GM21576 (cell line): ENCODE data around the gene PCBP3.
"Not testable (repeated sequence)": the region's sequence is repeated elsewhere in the genome, so short reads cannot be mapped to it uniquely, and the experiment has no call there.

ENCODE experiments used
- ATAC-seq: cut with Tn5 transposase; IDR thresholded peaks from one replicate; pipeline ENCODE4 v1.9.1; 2021; ENCODE audit warnings: mild to moderate bottlenecking, moderate library complexity; ENCODE audit not compliant: unreplicated experiment

PCBP3 gene

DNA sequence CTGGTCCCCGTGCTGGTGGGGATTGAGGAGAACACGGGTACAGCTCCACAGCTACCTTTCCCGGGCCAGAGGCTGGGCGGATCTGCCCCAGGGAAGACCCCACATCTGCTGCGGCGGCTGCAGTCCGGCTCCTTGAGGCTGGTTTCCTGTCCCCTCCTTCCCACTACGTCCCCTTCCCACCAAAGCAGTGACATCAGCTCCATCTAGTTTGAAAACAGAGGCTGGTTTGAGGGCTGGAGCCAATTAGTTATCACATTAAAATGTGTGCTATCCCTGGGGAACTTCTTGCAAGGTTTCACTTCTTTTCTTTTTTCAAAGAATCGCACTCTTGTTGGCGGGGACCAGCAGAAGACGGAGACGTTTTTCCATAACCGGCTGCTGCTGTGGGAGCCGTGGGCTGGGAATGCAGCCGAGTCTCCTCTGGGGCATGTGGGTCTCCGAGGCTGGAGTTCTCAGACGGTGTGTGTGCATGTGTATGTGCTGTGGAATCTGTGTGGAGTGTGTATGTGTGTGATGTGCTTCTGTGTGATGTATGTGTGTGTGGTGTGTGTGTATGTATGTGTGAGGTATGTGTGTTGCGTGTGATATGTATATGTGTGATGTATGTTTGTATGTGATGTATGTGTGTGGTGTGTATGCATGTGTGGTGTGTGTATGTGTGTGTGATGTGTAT lies 8.9 kb upstream of the PCBP3 start:
- ATAC-seq: no peak

GRCh38 chr21:45635271-45636151 lies 8.0 kb upstream of the PCBP3 start:
- ATAC-seq: no peak

DNA sequence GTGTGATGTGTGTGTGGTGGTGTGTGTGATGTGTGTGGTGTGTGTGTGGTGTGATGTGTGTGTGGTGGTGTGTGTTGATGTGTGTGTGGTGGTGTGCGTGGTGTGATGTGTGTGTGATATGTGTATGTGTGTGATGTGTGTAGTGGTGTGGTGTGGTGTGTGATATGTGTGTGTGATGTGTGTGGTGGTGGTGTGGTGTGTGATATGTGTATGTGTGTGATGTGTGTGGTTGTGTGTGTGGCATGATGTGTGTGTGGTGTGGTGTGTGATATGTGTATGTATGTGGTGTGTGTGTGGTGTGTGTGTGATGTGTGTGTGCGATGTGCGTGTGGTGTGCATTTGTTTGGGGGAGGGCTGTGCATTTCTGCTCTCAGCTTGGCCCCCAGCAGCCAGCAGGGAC lies 7.1 kb upstream of the PCBP3 start:
- ATAC-seq: no peak

- ATAC-seq: no peak
Observed at GRCh38 chr21:45636951-45637646, 6.4 kb upstream of the PCBP3 start.

GRCh38 chr21:45637883-45638282 lies 5.6 kb upstream of the PCBP3 start:
- ATAC-seq: no peak

GRCh38 chr21:45638707-45639106 lies 4.8 kb upstream of the PCBP3 start:
- no peak for ATAC-seq

DNA sequence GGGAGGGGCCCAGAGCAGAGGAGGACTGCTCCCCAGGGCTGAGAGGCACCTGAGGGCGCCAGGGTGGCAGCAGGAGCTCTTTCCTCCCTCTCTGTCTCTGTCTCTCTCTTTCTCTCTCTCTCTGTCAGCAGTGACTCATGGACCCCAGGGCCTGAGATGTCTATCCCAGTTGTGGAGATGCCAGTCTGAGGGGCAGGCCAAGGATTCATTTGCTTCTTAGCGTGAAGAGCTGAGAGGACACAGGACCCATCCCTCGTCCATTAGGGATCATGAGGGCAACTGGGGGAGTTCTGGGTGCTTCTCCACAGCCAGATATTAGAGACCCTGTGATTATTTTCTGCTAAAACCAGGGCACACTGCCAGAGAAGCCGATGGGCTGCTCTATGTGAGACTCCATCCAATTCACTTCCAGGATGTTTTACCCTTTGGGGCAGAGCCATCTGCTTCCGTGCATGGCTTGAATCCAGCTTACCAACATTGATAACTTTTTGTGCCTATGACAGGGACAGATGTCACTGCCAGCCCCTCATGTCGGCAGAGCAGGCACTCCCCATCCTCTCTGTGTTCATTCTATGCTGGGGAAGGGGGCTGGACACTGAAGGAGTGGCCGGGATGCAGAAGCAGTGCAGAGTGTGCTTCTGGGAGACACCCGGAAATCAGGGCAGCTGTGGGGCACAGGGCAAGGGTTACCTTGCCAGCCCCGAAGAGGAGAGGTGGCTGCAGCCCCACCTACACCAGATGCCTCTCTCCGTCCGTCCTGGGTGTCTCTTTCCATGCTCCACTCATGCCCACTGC lies 4.1 kb upstream of the PCBP3 start:
- no peak for ATAC-seq

DNA sequence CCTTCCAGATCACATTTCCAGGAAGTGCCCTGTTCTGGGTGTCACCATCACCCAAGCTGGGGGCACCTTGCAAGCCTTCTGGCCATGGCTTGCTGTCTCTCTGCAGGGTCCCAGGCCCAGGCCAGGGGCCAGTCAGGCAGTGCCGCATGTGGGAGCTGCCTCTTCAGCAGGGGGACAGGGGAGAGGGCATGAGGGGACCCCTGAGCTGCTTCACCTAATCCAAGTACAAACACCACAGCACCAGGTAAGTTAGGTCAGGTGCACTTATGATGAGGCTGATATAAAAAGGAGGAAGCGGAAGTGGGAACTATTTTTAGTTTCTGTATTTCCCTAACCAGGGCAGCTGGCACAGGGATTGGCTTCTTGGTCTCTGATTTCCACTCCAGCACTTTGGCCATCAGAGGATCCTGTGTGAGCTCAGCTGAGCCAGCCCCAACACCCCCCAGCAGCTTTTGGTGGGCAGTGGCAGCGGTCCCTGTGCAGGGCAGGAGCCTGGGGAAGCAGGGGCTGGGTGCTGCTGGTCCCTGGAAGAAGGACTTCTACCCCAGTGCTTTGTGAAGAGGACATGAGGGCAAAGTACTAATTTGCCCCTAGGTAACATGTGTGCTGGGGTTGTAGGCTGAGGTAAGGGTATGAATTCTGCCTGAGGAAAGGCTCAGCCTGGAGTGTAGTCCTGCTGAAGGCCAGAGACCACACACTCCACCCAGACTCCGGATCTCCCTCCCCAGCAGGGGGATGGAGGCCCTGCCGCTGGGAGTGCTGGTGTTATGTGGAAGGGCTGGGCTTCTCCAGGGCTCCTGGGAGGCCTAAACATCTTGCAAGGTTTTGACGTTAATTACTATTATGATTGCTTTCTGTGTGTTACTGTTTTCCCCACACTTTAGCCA lies 3.3 kb upstream of the PCBP3 start:
- ATAC-seq: no peak

- no peak for ATAC-seq
Observed at GRCh38 chr21:45640888-45641479, 2.5 kb upstream of the PCBP3 start.

DNA sequence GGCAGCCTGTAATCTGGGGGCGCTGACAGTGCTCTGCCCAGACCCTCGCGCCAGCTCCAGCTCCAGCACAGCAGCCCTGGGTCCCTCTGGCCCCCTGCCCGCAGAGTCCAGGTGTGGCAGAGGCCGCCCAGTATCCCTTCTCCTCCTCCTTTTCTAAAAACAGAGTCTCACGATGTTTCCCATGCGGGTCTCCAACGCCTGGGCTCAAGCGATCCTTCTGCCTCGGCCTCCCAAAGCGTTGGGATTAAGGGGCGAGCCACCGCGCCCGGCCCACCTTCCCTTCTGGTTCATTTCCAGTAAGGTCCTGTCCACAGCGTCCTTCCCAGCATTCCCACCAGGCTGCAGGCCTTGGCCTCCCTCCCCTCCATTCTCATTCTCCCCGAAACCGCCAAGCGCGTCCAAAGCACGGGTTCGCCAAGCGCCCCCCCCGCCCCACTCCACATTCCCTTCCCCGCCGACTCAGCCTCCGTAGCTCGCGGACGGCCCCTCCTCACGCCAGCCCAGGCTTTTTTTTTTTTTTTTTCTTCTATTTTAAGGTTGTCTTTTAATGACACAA lies 2.0 kb upstream of the PCBP3 start:
- ATAC-seq: no peak

DNA sequence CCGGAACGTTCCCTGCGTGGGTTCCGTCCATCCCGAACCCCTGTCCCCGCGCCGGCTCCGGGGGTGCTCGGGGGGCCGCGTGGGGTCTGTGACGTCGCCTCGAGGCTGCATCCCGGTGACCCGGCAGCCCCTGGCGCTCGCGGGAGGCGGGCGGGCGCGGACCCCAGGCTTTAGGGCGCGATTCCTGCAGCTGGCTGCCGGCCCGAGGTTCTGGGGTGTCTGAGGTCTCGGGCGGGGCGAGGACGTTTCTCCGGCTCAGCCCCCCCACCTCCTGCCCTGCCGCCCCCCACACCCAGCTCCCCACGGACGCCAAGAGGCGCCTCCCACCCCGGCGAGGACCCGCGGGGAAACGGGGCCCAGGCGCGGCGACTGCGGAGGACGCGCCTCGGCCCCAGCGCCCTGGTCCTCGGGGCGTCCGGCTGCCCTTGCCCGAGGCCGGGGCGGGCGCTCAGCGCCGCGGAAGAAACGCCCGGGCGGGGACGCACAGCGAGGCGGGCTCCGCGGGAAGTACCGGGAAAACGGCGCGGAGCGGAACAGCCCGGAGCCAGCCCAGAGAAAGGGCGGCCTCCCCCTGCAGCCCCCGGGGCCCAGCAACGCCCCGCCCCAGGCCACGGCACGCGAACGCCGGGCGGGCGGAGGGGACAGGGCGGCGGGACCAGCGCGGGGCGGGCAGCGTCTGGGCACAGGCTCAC lies 1.3 kb upstream of the PCBP3 start:
- no peak for ATAC-seq

DNA sequence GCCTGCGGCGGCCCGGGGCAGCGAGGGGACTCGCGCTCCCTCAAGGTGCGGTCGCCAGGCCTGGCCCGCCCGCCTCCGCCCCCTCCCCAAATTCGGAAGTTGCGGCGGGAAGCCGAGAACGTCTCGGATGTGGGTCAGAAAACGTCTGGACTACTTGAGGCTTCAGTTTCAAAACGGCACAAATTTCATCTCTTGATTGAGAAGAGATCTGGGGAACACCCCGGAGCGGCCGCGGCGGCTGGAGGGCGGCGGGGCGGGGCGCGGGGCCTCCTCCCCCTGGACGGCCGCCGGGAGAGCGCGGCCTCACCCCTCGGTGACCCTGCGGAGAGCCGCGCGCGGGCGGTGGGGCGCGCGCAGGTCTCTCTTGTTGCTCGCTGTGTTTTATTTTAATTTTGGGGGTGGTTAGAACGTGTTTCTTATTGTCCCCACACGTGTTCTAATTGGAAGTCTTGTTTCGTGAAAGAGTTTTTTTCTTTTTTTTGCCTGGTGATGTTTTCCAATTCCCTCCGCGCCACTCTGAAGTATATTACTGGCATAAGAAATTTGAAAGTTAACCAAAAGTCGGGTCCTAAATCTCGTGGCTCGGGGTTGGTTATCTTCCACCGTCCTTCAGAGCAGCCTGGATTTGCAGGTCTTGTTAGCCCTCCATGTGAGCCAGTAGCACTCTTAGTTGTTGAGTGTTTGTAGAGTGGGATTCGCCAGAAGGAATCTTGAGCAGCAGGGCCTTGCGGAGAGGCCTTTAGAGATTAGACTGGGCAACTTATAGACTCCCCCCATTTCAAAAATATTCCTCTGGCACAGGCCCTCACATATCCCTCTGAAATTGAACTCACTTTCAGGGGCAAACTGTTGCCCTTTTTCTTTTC lies 749 bp downstream of the PCBP3 start:
- ATAC-seq: no peak

DNA sequence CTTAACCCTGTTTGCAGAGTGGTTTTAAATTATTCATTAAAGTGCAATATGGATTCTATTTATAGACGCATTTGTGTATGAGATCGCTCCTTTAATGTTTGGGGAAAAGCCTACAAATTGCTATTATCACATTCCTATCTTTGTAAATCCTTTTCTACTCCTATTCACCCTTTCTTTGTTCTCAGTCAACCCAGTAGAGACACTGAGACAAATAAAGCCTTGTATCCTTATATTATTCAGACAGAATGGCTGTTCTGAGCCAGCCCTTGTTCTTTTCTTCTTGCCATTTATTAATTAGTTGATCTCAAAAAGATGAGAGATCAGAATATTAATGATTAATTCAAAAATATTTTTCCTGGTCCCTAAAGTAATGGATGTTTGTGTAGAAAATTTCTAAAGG lies 8.4 kb downstream of the PCBP3 start:
- ATAC-seq: no peak

DNA sequence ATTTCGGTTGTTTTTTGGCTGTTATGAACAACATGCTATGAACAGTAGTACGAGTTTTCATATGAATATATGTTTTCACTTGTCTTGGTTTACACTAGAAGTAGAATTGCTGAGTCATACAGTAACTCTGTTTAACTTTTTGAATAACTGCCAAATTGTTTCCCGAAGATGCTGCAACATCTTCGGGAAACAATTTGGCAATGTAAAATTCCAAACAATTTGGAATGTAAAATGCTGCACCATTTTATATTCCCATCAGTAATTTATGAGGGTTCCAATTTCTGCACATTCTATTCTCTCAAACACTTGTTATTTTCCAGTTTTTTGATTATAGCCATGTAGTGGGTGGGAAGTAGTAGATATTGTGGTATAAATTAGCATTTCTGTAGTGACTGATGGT lies 11.6 kb downstream of the PCBP3 start:
- no peak for ATAC-seq

DNA sequence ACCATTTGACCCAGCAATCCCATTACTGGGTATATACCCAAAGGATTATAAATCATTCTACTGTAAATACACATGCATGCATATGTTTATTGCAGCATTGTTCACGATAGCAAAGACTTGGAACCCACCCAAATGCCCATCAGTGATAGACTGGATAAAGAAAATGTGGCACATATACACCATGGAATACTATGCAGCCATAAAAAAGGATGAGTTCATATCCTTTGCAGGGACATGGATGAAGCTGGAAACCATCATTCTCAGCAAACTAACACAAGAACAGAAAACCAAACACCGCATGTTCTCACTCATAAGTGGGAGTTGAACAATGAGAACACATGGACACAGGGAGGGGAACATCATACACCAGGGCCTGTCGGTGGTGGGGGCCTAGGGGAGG lies 12.6 kb downstream of the PCBP3 start:
- not testable (repeated sequence) for ATAC-seq

GRCh38 chr21:45661913-45662622 lies 18.5 kb downstream of the PCBP3 start:
- not testable (repeated sequence) for ATAC-seq

- not testable (repeated sequence) for ATAC-seq
Observed at GRCh38 chr21:45662623-45663245, 19.2 kb downstream of the PCBP3 start.
